Fibroblast of the aortic adventitia (primary cell): ENCODE data around the gene RASA2. TPM values are rescaled to one million over a fixed set of nuclear protein-coding genes. Genes with fewer than 3 reads are reported as not detected.

Experiments used
- DNase-seq: peaks from one replicate; pipeline ENCODE4 v3.0.0-alpha.2; 2010; ENCODE audit warnings: low read depth
- H3K4me3 ChIP-seq: 2 replicates; pipeline ENCODE4 v1.5.1; 2011; ENCODE audit warnings: low read depth, mild to moderate bottlenecking, control low read depth, low read length, moderate library complexity
- CTCF ChIP-seq: IDR thresholded peaks from 2 replicates; pipeline ENCODE4 v1.5.1; 2011; ENCODE audit warnings: mild to moderate bottlenecking, low read length, control low read depth, inconsistent platforms; ENCODE audit not compliant: insufficient read depth
- total RNA-seq: library from RNA; depleted of rRNA; stranded (reverse); fragments of >200 nt; gene quantifications from 2 replicates; pipeline ENCODE4 v1.2.3, GENCODE V29; 2012; ENCODE audit warnings: low replicate concordance

Gene RASA2
- total RNA-seq, 1 donor: 28.9 TPM

GRCh38 chr3:141444586-141445285 lies 42.1 kb upstream of the RASA2 start:
- peak; percentile 34 for DNase-seq
- no peak for TF ChIP-seq CTCF
- H3K4me3 ChIP-seq: no peak overlapping the region

GRCh38 chr3:141445990-141446389 lies 40.8 kb upstream of the RASA2 start:
- DNase-seq: no peak
- no peak for TF ChIP-seq CTCF
- no peak overlapping the region for H3K4me3 ChIP-seq

DNA sequence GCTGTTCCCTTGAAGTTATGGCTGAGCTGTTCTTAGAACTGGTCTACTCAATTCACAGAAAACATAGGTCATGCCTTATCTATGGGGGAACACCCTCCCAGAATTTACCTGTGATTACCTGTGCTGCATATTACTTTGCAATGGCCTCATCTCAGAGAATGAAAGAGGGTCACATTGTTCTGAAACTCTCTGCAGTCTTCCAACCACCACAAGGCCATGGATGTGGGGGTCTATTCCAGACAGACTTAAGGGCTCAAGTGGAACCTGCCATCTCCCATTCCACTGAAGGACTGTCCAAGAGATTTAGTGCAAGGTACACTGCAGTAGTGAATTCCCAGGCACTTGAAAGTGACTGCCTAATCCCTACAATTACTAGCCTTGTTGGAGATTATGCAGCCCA lies 40.1 kb upstream of the RASA2 start:
- H3K4me3 ChIP-seq: no peak overlapping the region
- no peak for DNase-seq
- no peak for TF ChIP-seq CTCF

GRCh38 chr3:141447383-141447782 lies 39.4 kb upstream of the RASA2 start:
- TF ChIP-seq CTCF: no peak
- DNase-seq: no peak
- H3K4me3 ChIP-seq: no peak overlapping the region

DNA sequence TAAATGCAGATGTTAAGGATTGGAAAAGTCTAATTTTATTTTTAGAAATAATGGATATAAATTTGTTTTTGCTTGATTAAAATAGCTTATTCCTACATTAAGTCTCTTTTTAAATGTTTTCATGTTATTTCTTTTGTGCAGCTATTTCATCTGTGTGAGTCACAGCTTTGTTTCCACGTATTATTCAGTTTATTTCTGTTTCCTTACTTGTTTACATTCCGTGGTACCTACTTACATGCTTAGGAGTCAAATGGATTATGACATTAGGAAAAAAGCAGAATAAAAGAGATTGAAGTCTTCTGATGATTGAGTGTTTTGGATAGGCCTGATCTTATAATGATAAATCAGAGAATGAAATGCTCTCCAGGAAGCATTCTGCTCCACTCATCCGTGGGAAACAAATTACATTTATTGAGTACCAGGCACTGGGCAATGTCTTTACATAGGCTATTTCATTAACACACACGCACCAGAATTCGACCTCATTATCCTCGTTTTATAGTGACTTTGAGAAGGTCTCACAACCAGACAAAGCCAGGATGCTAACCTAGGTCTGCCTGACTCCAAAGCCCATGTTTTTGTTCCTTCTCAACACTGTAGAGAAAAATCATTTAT lies 38.1 kb upstream of the RASA2 start:
- peak; percentile 62 for DNase-seq

GRCh38 chr3:141449424-141449823 lies 37.4 kb upstream of the RASA2 start:
- no peak for DNase-seq
- no peak overlapping the region for H3K4me3 ChIP-seq
- TF ChIP-seq CTCF: no peak

More for the DNA sequence above, 38.1 kb upstream of the RASA2 start:
- TF ChIP-seq CTCF: no peak
- no peak overlapping the region for H3K4me3 ChIP-seq
